Testis (tissue), 3 donors: ENCODE results near the gene ABCD4. TPM values are rescaled to one million over a fixed set of nuclear protein-coding genes. Genes with fewer than 3 reads are reported as not detected.
A peak's percentile ranks its signal among the peaks of the same experiment; 100 is the strongest.

Source experiments
- DNase-seq: peaks from one replicate; pipeline ENCODE4 v3.0.0-alpha.2; 2019
- H3K27ac ChIP-seq, 2 donors: fragments of 200-600 bp; sonication (generic); one replicate each; pipeline ENCODE4 v1.5.1; 2019
- H3K27me3 ChIP-seq: fragments of 200-600 bp; sonication (generic); one replicate; pipeline ENCODE4 v1.5.1; 2019
- H3K36me3 ChIP-seq: fragments of 200-600 bp; sonication (generic); one replicate; pipeline ENCODE4 v1.5.1; 2017; ENCODE audit warnings: low read depth; ENCODE audit errors: missing control alignments
- H3K4me1 ChIP-seq: fragments of 200-600 bp; sonication (generic); one replicate; pipeline ENCODE4 v1.5.1; 2019
- H3K4me3 ChIP-seq, 2 donors: fragments of 200-600 bp; sonication (generic); one replicate each; pipeline ENCODE4 v1.5.1; 2017 to 2019
- H3K9me3 ChIP-seq: fragments of 200-600 bp; sonication (generic); one replicate; pipeline ENCODE4 v1.5.1; 2017
- POLR2A ChIP-seq: fragments of 450-650 bp; IDR thresholded peaks from one replicate; pipeline ENCODE4 v1.6.1; 2017; ENCODE audit warnings: antibody characterized with exemption, mild to moderate bottlenecking, moderate library complexity
- WGBS, 2 donors: methylation state at CpG; one replicate each; pipeline ENCODE4 v1.1.5; 2018; 5-methylcytosine and 5-hydroxymethylcytosine counted together
- intact Hi-C: fragments of 100-400 bp; cut with DNase I; formaldehyde crosslinking; loops from one replicate; pipeline ENCODE4 v1.15.1; 2023; ENCODE audit warnings: low total_unique reads
- polyA plus RNA-seq: library from polyadenylated mRNA; stranded (reverse); fragments of 350-450 nt; fragmentation: Illumina TruSeq; extraction: RNeasy Lipid Tissue Mini Kit (QIAGEN cat#74804); gene quantifications from one replicate; pipeline ENCODE4 v1.2.3, GENCODE V29; 2014; ENCODE audit warnings: low read depth, low replicate concordance; ENCODE audit not compliant: insufficient read depth
- total RNA-seq, 2 donors: library from RNA; depleted of rRNA; stranded (reverse); fragments of >200 nt; gene quantifications; one replicate each; pipeline ENCODE4 v1.2.3, GENCODE V29; 2016
- TF ChIP-seq, protein P1 (sequence below), 3 experiments: fragments of 450-650 bp in 2 of 3; fragments of 200-600 bp in 1 of 3; sonication (generic) in 1 of 3; IDR thresholded peaks; one replicate each; pipeline ENCODE4 v1.5.1; 2016 to 2019; ENCODE audit warnings: antibody characterized with exemption in 3 of 3, mild to moderate bottlenecking in 2 of 3, moderate library complexity in 1 of 3

ABCD4 gene
- total and polyA plus RNA-seq, 3 donors from 2014 or later = 53.8 to 89.4 (median 86.7) TPM

DNA sequence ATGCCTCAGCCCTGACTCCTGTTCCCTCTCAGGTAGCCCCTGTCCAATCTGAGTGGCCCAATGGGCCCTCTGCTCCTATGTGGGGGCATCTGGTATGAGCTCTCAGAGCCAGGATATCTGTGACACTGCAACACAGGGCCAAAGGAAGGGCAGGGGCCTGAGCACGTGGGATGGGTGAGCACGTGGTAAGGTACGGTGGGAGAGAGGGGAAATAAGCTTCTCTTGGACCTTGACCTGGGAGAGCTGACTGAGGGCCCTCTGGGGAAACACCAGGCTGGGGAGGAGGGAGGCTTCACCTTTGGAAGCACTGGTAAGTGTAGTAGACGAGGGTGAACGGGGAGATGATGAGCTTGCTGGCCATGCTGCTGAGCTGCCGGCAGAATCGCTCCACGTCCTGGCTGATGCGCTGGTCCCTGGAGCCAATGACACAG is 6.7 kb downstream of the ABCD4 start:
- H3K9me3 ChIP-seq = no peaks in the 10 kb centered on the region
- no peak for DNase-seq
- intact Hi-C loops = no loop called here
- H3K36me3 ChIP-seq = no peaks in the 10 kb centered on the region
- 84 to 90% methylated on average over 9 of the region's 9 CpGs for WGBS, 2 donors
- no peak overlapping the region for H3K27ac ChIP-seq
- H3K4me3 ChIP-seq = no peak overlapping the region
- TF ChIP-seq, protein P1, sequence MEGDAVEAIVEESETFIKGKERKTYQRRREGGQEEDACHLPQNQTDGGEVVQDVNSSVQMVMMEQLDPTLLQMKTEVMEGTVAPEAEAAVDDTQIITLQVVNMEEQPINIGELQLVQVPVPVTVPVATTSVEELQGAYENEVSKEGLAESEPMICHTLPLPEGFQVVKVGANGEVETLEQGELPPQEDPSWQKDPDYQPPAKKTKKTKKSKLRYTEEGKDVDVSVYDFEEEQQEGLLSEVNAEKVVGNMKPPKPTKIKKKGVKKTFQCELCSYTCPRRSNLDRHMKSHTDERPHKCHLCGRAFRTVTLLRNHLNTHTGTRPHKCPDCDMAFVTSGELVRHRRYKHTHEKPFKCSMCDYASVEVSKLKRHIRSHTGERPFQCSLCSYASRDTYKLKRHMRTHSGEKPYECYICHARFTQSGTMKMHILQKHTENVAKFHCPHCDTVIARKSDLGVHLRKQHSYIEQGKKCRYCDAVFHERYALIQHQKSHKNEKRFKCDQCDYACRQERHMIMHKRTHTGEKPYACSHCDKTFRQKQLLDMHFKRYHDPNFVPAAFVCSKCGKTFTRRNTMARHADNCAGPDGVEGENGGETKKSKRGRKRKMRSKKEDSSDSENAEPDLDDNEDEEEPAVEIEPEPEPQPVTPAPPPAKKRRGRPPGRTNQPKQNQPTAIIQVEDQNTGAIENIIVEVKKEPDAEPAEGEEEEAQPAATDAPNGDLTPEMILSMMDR (IDR thresholded peaks at IDR 0.05) = no peak
- no peak for TF ChIP-seq POLR2A
- H3K4me1 ChIP-seq = no peaks in the 10 kb centered on the region
- no peaks in the 10 kb centered on the region for H3K27me3 ChIP-seq

DNA sequence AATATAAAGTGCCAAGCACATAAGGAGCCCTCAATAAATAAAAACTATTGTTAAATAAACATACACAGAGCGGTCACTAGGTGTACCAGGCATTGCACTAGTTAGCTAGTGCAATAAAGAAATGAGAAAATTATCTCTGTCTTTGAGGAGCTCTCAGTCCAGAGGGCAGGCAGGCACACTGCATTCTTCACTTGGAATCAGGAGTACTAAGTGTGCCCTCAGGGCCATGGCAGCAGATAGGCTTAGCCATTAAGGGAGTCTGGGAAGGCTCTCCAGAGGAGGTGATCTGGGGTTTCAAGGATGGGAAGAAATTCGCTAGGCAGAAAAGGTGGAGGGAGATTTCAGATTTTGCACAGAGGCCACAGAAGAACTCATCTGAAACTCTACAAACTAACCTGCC is 9.1 kb downstream of the ABCD4 start:
- 67 to 76% methylated on average over 2 of the region's 2 CpGs for WGBS, 2 donors
- H3K4me1 ChIP-seq = no peaks in the 10 kb centered on the region
- no peak for TF ChIP-seq POLR2A
- TF ChIP-seq, protein P1 (IDR thresholded peaks at IDR 0.05) = no peak
- DNase-seq = no peak
- intact Hi-C loops = no loop called here
- H3K27ac ChIP-seq = no peak overlapping the region
- no peaks in the 10 kb centered on the region for H3K36me3 ChIP-seq
- H3K27me3 ChIP-seq = no peaks in the 10 kb centered on the region
- no peak overlapping the region for H3K4me3 ChIP-seq
- H3K9me3 ChIP-seq = no peaks in the 10 kb centered on the region

GRCh38 chr14:74292061-74292460 is 10.7 kb downstream of the ABCD4 start:
- intact Hi-C loops = no loop called here
- WGBS, 2 donors = 92 to 94% methylated on average over 11 of the region's 11 CpGs
- no peak for TF ChIP-seq POLR2A
- TF ChIP-seq, protein P1 (IDR thresholded peaks at IDR 0.05) = no peak
- Histone ChIP-seq H3K9me3 (no peaks in the 10 kb centered on the region), H3K27me3 (no peaks in the 10 kb centered on the region), H3K36me3 (no peaks in the 10 kb centered on the region), H3K27ac (no peak overlapping the region), H3K4me1 (no peaks in the 10 kb centered on the region), H3K4me3 (no peak overlapping the region)
- DNase-seq = no peak

DNA sequence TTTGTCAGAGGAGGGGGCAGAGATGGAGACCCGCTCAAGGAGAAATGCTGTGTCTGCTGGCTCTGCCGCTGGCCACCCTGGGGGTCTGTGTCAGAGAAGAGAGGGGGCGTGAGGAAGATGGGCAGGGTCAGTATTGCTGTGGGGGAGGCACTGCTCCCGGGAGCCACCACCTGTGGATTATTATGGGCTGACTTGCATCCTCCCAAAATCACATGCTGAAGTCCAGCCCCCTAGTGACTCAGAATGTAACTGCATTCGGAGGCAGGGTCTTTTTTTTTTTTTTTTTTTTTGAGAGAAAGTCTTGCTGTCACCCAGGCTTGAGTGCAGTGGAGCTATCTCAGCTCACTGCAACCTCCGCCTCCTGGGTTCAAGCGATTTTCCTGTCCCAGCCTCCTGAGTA is 12.3 kb downstream of the ABCD4 start:
- DNase-seq = no peak
- H3K36me3 ChIP-seq = no peaks in the 10 kb centered on the region
- intact Hi-C loops = no loop called here
- no peaks in the 10 kb centered on the region for H3K4me1 ChIP-seq
- H3K27ac ChIP-seq = no peak overlapping the region
- TF ChIP-seq, protein P1 (IDR thresholded peaks at IDR 0.05) = peak in 1 of 3 experiments; percentile 45
- TF ChIP-seq POLR2A = no peak
- no peak overlapping the region for H3K4me3 ChIP-seq
- H3K27me3 ChIP-seq = no peaks in the 10 kb centered on the region
- 75 to 84% methylated on average over 6 to 7 of the region's 7 CpGs for WGBS, 2 donors
- H3K9me3 ChIP-seq = no peaks in the 10 kb centered on the region

GRCh38 chr14:74289801-74290200 is 12.9 kb downstream of the ABCD4 start:
- DNase-seq = no peak
- Histone ChIP-seq H3K27ac (no peak overlapping the region), H3K9me3 (no peaks in the 10 kb centered on the region), H3K36me3 (no peaks in the 10 kb centered on the region), H3K4me3 (no peak overlapping the region), H3K4me1 (no peaks in the 10 kb centered on the region), H3K27me3 (no peaks in the 10 kb centered on the region)
- intact Hi-C loops = no loop called here
- TF ChIP-seq POLR2A = no peak
- TF ChIP-seq, protein P1 (IDR thresholded peaks at IDR 0.05) = no peak
- 83 to 89% methylated on average over 5 of the region's 5 CpGs for WGBS, 2 donors
